ENCODE results near the gene CEBPZOS. TPM values are rescaled to one million over a fixed set of nuclear protein-coding genes. Genes with fewer than 3 reads are reported as not detected.
A peak's percentile ranks its signal among the peaks of the same experiment; 100 is the strongest.

CEBPZOS gene
- total RNA-seq, 1 experiment from 2014 or later = 1.5 TPM

GRCh38 chr2:37211212-37211611 lies 14.9 kb downstream of the CEBPZOS start:
- Histone ChIP-seq H2BK20ac (ENCODE audit: low read depth, low read length, poor library complexity, severe bottlenecking) (no peak overlapping the region), H3K4ac (ENCODE audit: low read depth, low read length) (no peak overlapping the region), H3K27me3 (ENCODE audit: insufficient read depth, low read length) (no peaks in the 10 kb centered on the region), H3K79me1 (ENCODE audit: insufficient read depth, low read depth, low read length, poor library complexity, severe bottlenecking) (peaks cover 2% of the 10 kb centered on the region), H3T11ph (ENCODE audit: low read length) (no peak overlapping the region), H3K14ac (ENCODE audit: insufficient read depth, low read length) (no peak overlapping the region), H2BK15ac (ENCODE audit: low read depth, low read length) (no peak overlapping the region), H3K18ac (ENCODE audit: insufficient read length, low read depth, low read length) (no peak overlapping the region), H3K27ac (ENCODE audit: insufficient read length, low read depth, low read length) (no peak overlapping the region), H3K23ac (ENCODE audit: insufficient read length, low read depth, low read length) (no peak overlapping the region), H4K20me1 (ENCODE audit: control insufficient read depth, insufficient read depth, insufficient read length) (no peaks in the 10 kb centered on the region), H4K91ac (ENCODE audit: insufficient read length, low read depth, low read length) (no peak overlapping the region), H2BK5ac (ENCODE audit: insufficient read length, low read length) (no peak overlapping the region), H3K9me3 (ENCODE audit: control insufficient read depth, low read depth, low read length) (peaks cover 14% of the 10 kb centered on the region), H3K56ac (ENCODE audit: insufficient read length, low read depth, low read length) (no peak overlapping the region), H2AFZ (ENCODE audit: low read length) (no peak overlapping the region), H3K79me2 (ENCODE audit: insufficient read depth, low read length) (no peaks in the 10 kb centered on the region), H4K5ac (ENCODE audit: insufficient read length, low read depth, low read length) (no peak overlapping the region), H3K9ac (ENCODE audit: extremely low read depth, insufficient read length, low read length) (no peak overlapping the region), H3K4me1 (ENCODE audit: insufficient read depth, low read length) (no peaks in the 10 kb centered on the region), H3K4me2 (ENCODE audit: insufficient read depth, insufficient read length, low read length) (no peak overlapping the region), H2AK5ac (ENCODE audit: insufficient read length, low read length) (no peak overlapping the region), H4K8ac (replicated peaks; ENCODE audit: insufficient read length, low read depth, low read length) (no peak overlapping the region), H2BK12ac (ENCODE audit: insufficient read length, low read depth, low read length) (no peak overlapping the region), H2BK120ac (ENCODE audit: low read depth, low read length, poor library complexity, severe bottlenecking) (no peak overlapping the region), H3K23me2 (ENCODE audit: insufficient read length, low read depth, low read length, poor library complexity, severe bottlenecking) (no peaks in the 10 kb centered on the region)
- TF ChIP-seq CTCF (conservative IDR thresholded peaks at IDR 0.05) = no peak
- peaks cover 44% of the 10 kb centered on the region in 2 experiments for H3K4me1 Mint-ChIP-seq
- H3K36me3 Mint-ChIP-seq (ENCODE audit: insufficient read depth in 1 of 3, low read depth in 3 of 3) = peaks cover 83 to 93% (median 91%) of the 10 kb centered on the region in 3 experiments
- no peak overlapping the region for H3K4me3 Mint-ChIP-seq
- peaks cover 20 to 39% of the 10 kb centered on the region in 2 experiments for H3K9me3 Mint-ChIP-seq
- peak overlapping the region in 1 of 3 experiments; percentile 83; a peak in 2 of 7 replicates for H3K27ac Mint-ChIP-seq
- no peak for DNase-seq
- no peaks in the 10 kb centered on the region for H3K27me3 Mint-ChIP-seq (ENCODE audit: low read depth)
